HG02571 (cell line): ENCODE measurements around the gene JUN.
"Not testable (repeated sequence)": the region's sequence is repeated elsewhere in the genome, so short reads cannot be mapped to it uniquely, and the experiment has no call there.

ENCODE experiments used
- ATAC-seq: cut with Tn5 transposase; IDR thresholded peaks from one replicate; pipeline ENCODE4 v1.9.1; 2021; ENCODE audit warnings: mild to moderate bottlenecking, moderate library complexity; ENCODE audit not compliant: unreplicated experiment

Gene JUN

GRCh38 chr1:58809325-58810010 is 25.6 kb upstream of the JUN start:
- no peak for ATAC-seq

DNA sequence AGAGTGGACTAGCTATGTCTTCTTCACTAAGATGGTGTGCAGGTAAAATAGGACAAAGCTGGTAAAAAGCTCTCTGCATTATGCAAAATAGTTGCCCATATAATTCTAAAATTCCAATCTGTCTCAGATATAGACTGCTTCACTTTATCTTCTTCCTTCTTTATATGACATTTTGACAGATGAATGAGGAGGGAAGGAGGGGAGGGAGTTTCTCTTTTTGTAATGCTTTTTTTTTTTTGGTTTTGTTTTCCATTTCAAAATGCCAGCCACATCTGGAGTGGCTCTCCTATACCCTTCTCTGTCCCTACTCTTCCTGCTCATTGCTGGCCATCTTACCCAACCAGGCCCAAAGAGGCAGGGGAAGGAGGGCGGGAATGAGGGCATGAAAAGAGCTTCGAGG is 24.2 kb upstream of the JUN start:
- ATAC-seq = no peak

DNA sequence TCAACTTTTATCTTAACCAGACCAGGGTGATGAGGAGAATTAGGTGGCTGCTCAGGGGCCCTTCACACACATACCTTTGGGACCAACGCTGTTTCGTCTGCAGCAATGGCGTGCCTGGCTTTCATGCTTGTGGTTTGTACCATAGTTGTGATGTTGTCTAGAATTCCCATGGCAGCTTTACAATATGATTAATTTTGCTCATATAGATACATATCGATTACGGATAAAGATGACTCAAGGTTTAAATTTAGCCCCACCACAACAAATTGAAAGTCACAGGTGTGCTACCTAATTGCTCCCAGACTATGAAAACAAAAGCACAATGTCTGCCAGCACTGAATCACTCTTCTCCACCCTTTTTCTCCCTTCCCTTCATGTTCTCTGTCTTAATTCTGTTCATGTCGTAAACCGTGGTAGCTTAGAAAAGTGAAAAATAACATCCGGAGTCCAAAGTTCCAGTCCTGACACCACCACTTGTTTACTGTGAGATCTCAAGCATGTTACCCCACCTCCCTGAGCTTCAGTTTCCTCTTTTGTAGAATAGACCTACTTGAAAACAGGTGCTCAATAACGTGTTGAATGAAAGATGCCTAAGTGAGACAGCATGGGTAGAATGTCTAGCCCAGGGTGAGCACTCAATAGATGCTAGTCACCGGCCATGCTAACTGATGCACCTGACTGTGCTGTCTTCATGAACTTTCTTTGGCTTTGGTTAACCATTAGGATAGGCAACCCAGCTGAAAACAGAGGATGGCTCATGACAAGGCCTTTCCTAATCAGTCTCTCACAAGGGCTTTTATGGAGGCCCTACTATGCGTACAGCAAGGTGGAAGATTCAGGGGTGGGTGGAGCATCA is 22.1 kb upstream of the JUN start:
- peak; percentile 52 for ATAC-seq

- ATAC-seq = no peak
These were observed 21.2 kb upstream of the JUN start for GRCh38 chr1:58804853-58805565.

DNA sequence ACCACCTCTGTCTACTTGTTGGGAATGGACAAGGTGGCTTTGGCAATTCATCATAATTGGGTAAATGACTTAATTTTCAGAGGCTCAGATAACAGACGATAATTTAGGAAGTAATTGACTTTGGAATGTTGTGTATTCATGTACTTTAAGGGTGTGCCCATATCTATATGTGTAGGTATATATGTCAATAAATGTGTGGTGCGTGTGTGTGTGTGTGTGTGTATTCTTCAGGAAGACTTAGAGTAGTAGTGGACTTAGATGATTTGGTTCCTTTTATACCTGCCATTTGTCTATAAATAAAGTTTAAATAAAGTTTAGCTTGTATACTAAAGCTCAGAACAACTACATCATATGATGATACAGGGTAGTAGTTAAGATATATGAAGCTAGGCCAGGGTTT is 20.0 kb upstream of the JUN start:
- ATAC-seq = no peak

GRCh38 chr1:58802640-58803399 is 19.0 kb upstream of the JUN start:
- ATAC-seq = no peak

- ATAC-seq = not testable (repeated sequence)
These were observed 17.4 kb upstream of the JUN start for GRCh38 chr1:58801286-58801685.

GRCh38 chr1:58799650-58800049 is 15.8 kb upstream of the JUN start:
- ATAC-seq = no peak

GRCh38 chr1:58798910-58799442 is 15.1 kb upstream of the JUN start:
- ATAC-seq = no peak

- ATAC-seq = no peak
These were observed 12.6 kb upstream of the JUN start for GRCh38 chr1:58796416-58796815.

GRCh38 chr1:58794585-58794984 is 10.7 kb upstream of the JUN start:
- ATAC-seq = no peak

- ATAC-seq = no peak
These were observed 9.0 kb upstream of the JUN start for GRCh38 chr1:58792846-58793245.

- no peak for ATAC-seq
These were observed 7.3 kb upstream of the JUN start for GRCh38 chr1:58791106-58791505.

DNA sequence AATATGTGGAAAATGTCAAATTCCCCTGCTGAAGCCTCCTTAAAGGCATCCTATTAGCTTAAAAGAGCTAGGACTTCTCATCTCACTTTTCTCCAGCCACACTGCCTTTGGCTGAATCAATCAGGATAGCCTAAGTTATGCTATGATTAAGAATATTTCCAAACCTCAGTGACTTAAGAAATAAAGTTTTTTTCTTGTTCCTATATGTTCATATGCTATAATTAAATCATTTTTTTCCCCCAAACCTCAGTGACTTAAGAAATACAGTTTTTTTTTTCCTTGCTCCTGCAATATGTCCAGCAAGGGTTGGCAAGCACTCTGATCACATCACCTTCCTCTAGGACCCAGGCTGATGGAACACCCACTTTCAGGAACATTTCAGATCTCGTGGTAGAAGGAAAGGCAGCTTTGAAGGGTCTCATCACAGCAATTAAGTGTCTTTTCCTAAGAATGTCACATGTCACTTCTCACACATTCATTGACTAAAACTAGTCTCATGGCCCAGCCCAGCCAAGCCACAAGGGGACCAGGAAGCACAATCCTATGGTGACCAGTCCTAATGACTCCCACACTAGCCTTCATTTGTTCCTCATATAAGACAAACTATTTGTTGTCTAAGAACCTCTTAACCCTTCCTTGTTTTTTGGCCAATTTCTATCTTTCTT is 6.3 kb upstream of the JUN start:
- no peak for ATAC-seq

DNA sequence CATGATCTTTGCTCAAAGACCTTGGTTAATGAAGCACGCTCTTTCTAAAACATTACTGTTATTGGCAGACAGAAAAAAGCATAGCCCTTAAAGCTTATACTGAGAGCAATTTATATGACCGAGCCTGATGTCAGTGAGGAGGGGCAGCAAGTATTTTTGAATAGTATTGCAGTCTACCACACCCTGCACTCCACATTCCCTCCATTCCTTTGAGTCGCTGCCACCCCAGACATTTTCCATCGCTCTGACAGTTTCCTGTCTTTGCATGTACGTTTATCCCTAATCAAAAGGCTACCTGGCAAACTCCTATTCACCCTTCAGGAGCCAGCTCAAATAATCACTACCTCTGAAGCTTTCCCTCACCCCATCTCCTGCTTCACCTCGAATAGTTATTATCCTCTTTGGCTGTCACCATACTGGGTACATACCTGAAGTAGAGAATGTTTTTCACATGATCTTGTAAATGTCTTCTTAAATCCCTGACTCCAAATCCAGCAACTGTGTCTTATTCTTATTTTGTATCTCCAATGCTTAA is 5.5 kb upstream of the JUN start:
- ATAC-seq = no peak

DNA sequence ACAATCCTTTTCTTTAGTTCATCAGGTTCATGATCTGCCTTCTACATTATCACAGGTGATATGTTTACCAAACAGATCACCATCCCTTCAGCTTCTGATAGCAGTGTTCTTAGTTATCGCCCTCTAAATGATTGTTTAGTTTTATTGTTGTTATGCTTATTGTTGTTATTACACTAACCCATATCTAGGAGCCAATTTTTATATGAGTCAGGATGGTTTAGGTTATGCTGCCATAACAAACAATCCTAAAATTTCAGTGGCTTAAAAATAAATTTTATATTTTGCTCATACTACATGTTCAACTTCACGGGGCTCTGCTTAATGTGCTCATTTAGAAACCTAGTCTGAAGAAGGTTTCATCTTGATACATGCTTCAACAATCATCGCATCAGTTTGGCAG is 4.4 kb upstream of the JUN start:
- ATAC-seq = no peak

GRCh38 chr1:58786927-58787245 is 3.0 kb upstream of the JUN start:
- no peak for ATAC-seq

GRCh38 chr1:58786184-58786926 is 2.5 kb upstream of the JUN start:
- ATAC-seq = no peak

DNA sequence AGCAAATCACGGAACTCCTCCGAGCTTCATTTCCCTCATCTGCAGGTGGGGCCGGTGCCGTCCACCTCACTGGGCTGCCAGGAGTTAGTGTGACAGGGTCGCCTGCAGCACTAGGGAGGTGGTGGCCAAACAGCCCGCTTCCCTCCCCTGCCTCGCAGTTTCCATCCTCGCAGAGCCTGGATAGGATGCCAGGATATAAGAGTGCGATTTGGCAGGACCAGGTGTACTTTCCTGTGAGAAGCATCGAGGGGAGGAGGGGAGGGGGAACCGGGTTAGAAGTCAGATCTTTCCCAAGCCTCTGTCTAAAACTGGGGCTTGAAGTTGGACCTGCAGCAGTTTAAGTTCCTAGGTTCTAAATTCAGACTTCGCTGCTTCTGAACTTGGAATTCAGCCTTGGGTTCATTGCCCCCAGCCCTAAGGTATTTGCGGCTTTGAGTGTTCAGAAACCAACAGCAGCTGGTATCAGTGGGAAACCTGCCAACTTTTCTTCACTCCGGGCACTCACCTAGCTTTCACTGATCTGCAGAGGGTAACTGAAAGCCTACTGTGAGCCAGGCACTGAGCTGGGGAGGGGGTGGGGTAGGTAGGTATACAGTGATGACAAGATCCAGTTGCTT is 1.7 kb upstream of the JUN start:
- ATAC-seq = no peak
